Colonic mucosa (tissue), 4 donors: ENCODE measurements around the gene MAP1LC3B. TPM values are rescaled to one million over a fixed set of nuclear protein-coding genes. Genes with fewer than 3 reads are reported as not detected.

Source experiments
- DNase-seq: peaks from one replicate; pipeline ENCODE4 v3.0.0-alpha.2; 2020
- H3K27ac ChIP-seq: fragments of 200-600 bp; one replicate; pipeline ENCODE4 v1.8.0; 2021
- H3K27me3 ChIP-seq: fragments of 200-600 bp; one replicate; pipeline ENCODE4 v1.8.0; 2021
- H3K36me3 ChIP-seq: fragments of 200-600 bp; one replicate; pipeline ENCODE4 v1.8.0; 2021
- H3K4me1 ChIP-seq: fragments of 200-600 bp; one replicate; pipeline ENCODE4 v1.8.0; 2021; ENCODE audit warnings: mild to moderate bottlenecking
- H3K4me3 ChIP-seq: fragments of 200-600 bp; one replicate; pipeline ENCODE4 v1.8.0; 2021
- H3K9ac ChIP-seq, 2 donors: one replicate each; pipeline ENCODE4 v1.7.0; 2013; ENCODE audit warnings: control low read depth in 2 of 2, low read depth in 2 of 2, low read length in 2 of 2
- H3K9me3 ChIP-seq: fragments of 200-600 bp; one replicate; pipeline ENCODE4 v1.8.0; 2021
- CTCF ChIP-seq: fragments of 200-600 bp; IDR thresholded peaks from one replicate; pipeline ENCODE4 v1.8.0; 2022; ENCODE audit warnings: antibody characterized with exemption, mild to moderate bottlenecking
- intact Hi-C: fragments of 100-400 bp; cut with DNase I; formaldehyde crosslinking; loops from one replicate; pipeline ENCODE4 v1.14.1; 2022
- total RNA-seq, 2 donors: library from RNA; stranded (reverse); fragmentation: NEBNext Ultra II Directional in 1 of 2; extraction: Animal tissue kit (Norgen Biotek cat#: 25700) in 1 of 2; gene quantifications; one replicate each; pipeline ENCODE4 v1.2.1, GENCODE V29; 2021
- donor health status: healthy.
- donor health status: DM: no; HTN: no; CAD: no.
- donor health status: DM: no; HTN: no; CAD: no.

Gene MAP1LC3B
- total RNA-seq, 2 donors from 2014 or later: 45.0 to 83.0 TPM

GRCh38 chr16:87404764-87405625 is 12.9 kb downstream of the MAP1LC3B start:
- Histone ChIP-seq H3K27me3 (no peaks in the 10 kb centered on the region), H3K9ac (no peak overlapping the region), H3K9me3 (no peaks in the 10 kb centered on the region), H3K27ac (no peak overlapping the region), H3K36me3 (peaks cover 15% of the 10 kb centered on the region), H3K4me1 (no peaks in the 10 kb centered on the region), H3K4me3 (no peak overlapping the region)
- no peak for DNase-seq
- TF ChIP-seq CTCF: no peak
- intact Hi-C loops: no loop called here

- intact Hi-C loops: no loop called here
- H3K9me3 ChIP-seq: no peaks in the 10 kb centered on the region
- H3K36me3 ChIP-seq: peaks cover 23% of the 10 kb centered on the region
- no peak for TF ChIP-seq CTCF
- H3K27me3 ChIP-seq: no peaks in the 10 kb centered on the region
- H3K4me3 ChIP-seq: no peak overlapping the region
- no peak for DNase-seq
- H3K27ac ChIP-seq: no peak overlapping the region
- H3K9ac ChIP-seq: no peak overlapping the region
- no peaks in the 10 kb centered on the region for H3K4me1 ChIP-seq
These were observed 14.5 kb downstream of the MAP1LC3B start for GRCh38 chr16:87406495-87407088.

GRCh38 chr16:87407511-87408112 is 15.5 kb downstream of the MAP1LC3B start:
- Histone ChIP-seq H3K4me3 (no peak overlapping the region), H3K9ac (no peak overlapping the region), H3K4me1 (no peaks in the 10 kb centered on the region), H3K9me3 (no peaks in the 10 kb centered on the region), H3K27me3 (no peaks in the 10 kb centered on the region), H3K36me3 (peaks cover 23% of the 10 kb centered on the region), H3K27ac (no peak overlapping the region)
- intact Hi-C loops: no loop called here
- DNase-seq: no peak
- TF ChIP-seq CTCF: no peak

GRCh38 chr16:87409153-87409552 is 17.0 kb downstream of the MAP1LC3B start:
- no peak for TF ChIP-seq CTCF
- peaks cover 17% of the 10 kb centered on the region for H3K36me3 ChIP-seq
- H3K9me3 ChIP-seq: no peaks in the 10 kb centered on the region
- no peak for DNase-seq
- intact Hi-C loops: no loop called here
- no peaks in the 10 kb centered on the region for H3K27me3 ChIP-seq
- H3K27ac ChIP-seq: no peak overlapping the region
- H3K9ac ChIP-seq: no peak overlapping the region
- no peaks in the 10 kb centered on the region for H3K4me1 ChIP-seq
- H3K4me3 ChIP-seq: no peak overlapping the region

GRCh38 chr16:87409781-87410180 is 17.6 kb downstream of the MAP1LC3B start:
- no peak overlapping the region for H3K9ac ChIP-seq
- H3K4me1 ChIP-seq: no peaks in the 10 kb centered on the region
- H3K9me3 ChIP-seq: no peaks in the 10 kb centered on the region
- no peak for TF ChIP-seq CTCF
- no peak for DNase-seq
- H3K36me3 ChIP-seq: peaks cover 13% of the 10 kb centered on the region
- no peaks in the 10 kb centered on the region for H3K27me3 ChIP-seq
- intact Hi-C loops: loop anchor here (5.0 kb wide), 1 partner anchor 138 kb away; no protein-coding TSS in a partner anchor
- H3K4me3 ChIP-seq: no peak overlapping the region
- no peak overlapping the region for H3K27ac ChIP-seq
